GM12878 (cell line): ENCODE data around the gene MAP3K21. TPM values are rescaled to one million over a fixed set of nuclear protein-coding genes. Genes with fewer than 3 reads are reported as not detected.

ENCODE experiments used
- ATAC-seq: fragments of 200-7000 bp; cut with Tn5 transposase; 3 replicates; pipeline ENCODE4 v1.9.1; 2020; ENCODE audit warnings: mild to moderate bottlenecking, moderate library complexity
- BruUV-seq: library from RNA; stranded (reverse); fragments of 400-500 nt; replicated peaks from 2 replicates; lab custom pipeline; 2021; lab: Mats Ljungman, UMichigan
- CTCF ChIA-PET: fragments of 300-600 bp; sonication (Branson Sonifier 250); formaldehyde crosslinking; extraction: SDS; loops from one replicate; lab custom pipeline; 2021; ENCODE audit warnings: inconsistent platforms; lab: Yijun Ruan, JAX
- POLR2A ChIA-PET: fragments of 350-600 bp; formaldehyde crosslinking; extraction: SDS; loops from one replicate; lab custom pipeline; 2021; ENCODE audit warnings: inconsistent platforms; lab: Charles Lee
- RAD21 ChIA-PET: fragments of 300-600 bp; sonication (Branson Sonifier 250); formaldehyde crosslinking; loops from one replicate; lab custom pipeline; 2023; ENCODE audit warnings: antibody characterized with exemption; ENCODE audit not compliant: unreplicated experiment; lab: Charles Lee
- SMC1A ChIA-PET: fragments of 300-600 bp; sonication (Branson Sonifier 250); formaldehyde crosslinking; loops from one replicate; lab custom pipeline; 2023; ENCODE audit not compliant: unreplicated experiment, uncharacterized antibody; lab: Charles Lee
- DNase-seq: peaks from one replicate; pipeline ENCODE4 v3.0.0-alpha.2; 2011; ENCODE audit warnings: low read depth, low spot score
- FAIRE-seq: peaks from 3 replicates; lab custom pipeline; 2011; peaks lifted over from hg19 to GRCh38; lab: Jason Lieb, UNC
- H2AFZ ChIP-seq: 2 replicates; pipeline ENCODE4 v1.6.0; 2011; ENCODE audit warnings: low read depth, low read length, control low read depth; ENCODE audit not compliant: control insufficient read depth
- H3K27ac ChIP-seq: 2 replicates; pipeline ENCODE4 v1.5.1; 2011; ENCODE audit warnings: control low read depth; ENCODE audit not compliant: control insufficient read depth, insufficient read depth
- H3K27me3 ChIP-seq, 2 experiments: replicated peaks in 1 of 2; 2 replicates each; pipeline versions ENCODE4 v1.6.0 to v1.6.1; 2011; ENCODE audit warnings: low read length in 1 of 2; ENCODE audit not compliant: control insufficient read depth in 2 of 2, insufficient read depth in 2 of 2
- H3K36me3 ChIP-seq, 2 experiments: 2 replicates each; pipeline ENCODE4 v1.5.1; 2011; ENCODE audit warnings: low read length in 1 of 2; ENCODE audit not compliant: control insufficient read depth in 2 of 2, insufficient read depth in 2 of 2
- H3K4me1 ChIP-seq: 2 replicates; pipeline ENCODE4 v1.6.1; 2011; ENCODE audit warnings: mild to moderate bottlenecking, low read length, moderate library complexity, mixed read lengths; ENCODE audit not compliant: control insufficient read depth, insufficient read depth
- H3K4me2 ChIP-seq: 2 replicates; pipeline ENCODE4 v1.6.0; 2011; ENCODE audit warnings: control low read depth; ENCODE audit not compliant: control insufficient read depth, insufficient read depth
- H3K4me3 ChIP-seq: fragments of 200-600 bp; sonication (generic); 2 replicates; pipeline ENCODE4 v1.5.1; 2016
- H3K79me2 ChIP-seq: 2 replicates; pipeline ENCODE4 v1.6.0; 2011; ENCODE audit warnings: low read length; ENCODE audit not compliant: control insufficient read depth, insufficient read depth
- H3K9ac ChIP-seq: 2 replicates; pipeline ENCODE4 v1.8.0; 2011; ENCODE audit warnings: low read length, control low read depth, mixed read lengths; ENCODE audit not compliant: control insufficient read depth, insufficient read depth
- H3K9me3 ChIP-seq: replicated peaks from 3 replicates; pipeline ENCODE4 v1.5.1; 2011; ENCODE audit warnings: mild to moderate bottlenecking, low read length; ENCODE audit not compliant: control insufficient read depth, insufficient read depth
- H4K20me1 ChIP-seq: 2 replicates; pipeline ENCODE4 v1.6.0; 2011; ENCODE audit not compliant: control insufficient read depth, insufficient read depth
- BHLHE40 ChIP-seq, 2 experiments: fragments of 450-650 bp in 1 of 2; IDR thresholded peaks; 2 replicates each; pipeline ENCODE4 v1.6.1; 2011 to 2017; ENCODE audit warnings: low read depth in 2 of 2, borderline replicate concordance in 1 of 2, improper control_type of control experiment in 1 of 2, low read length in 1 of 2, mild to moderate bottlenecking in 1 of 2
- KAT2A ChIP-seq: conservative IDR thresholded peaks from 2 replicates; pipeline ENCODE4 v1.6.1; 2011; ENCODE audit warnings: low read depth, low read length; ENCODE audit not compliant: control insufficient read depth
- RAD21 ChIP-seq: IDR thresholded peaks from 2 replicates; pipeline ENCODE4 v1.6.1; 2011; ENCODE audit warnings: mild to moderate bottlenecking, low read depth, low read length, moderate library complexity; ENCODE audit not compliant: insufficient read depth
- SMC3 ChIP-seq: IDR thresholded peaks from 2 replicates; pipeline ENCODE4 v1.6.1; 2011; ENCODE audit warnings: low read length, improper control_type of control experiment, borderline replicate concordance
- ZNF24 ChIP-seq: fragments of 450-650 bp; IDR thresholded peaks from 2 replicates; pipeline ENCODE4 v1.6.1; 2017; ENCODE audit warnings: antibody characterized with exemption, mild to moderate bottlenecking
- ZSCAN29 ChIP-seq: fragments of 450-650 bp; IDR thresholded peaks from 2 replicates; pipeline ENCODE4 v1.6.1; 2017; ENCODE audit warnings: mild to moderate bottlenecking, moderate library complexity
- WGBS: methylation state at CpG from one replicate; pipeline ENCODE4 v1.1.6; 2016; ENCODE audit warnings: low lambda C conversion rate; ENCODE audit not compliant: insufficient replicate concordance, insufficient coverage; ENCODE audit errors: missing lambda C conversion rate; 5-methylcytosine and 5-hydroxymethylcytosine counted together
- in situ Hi-C: fragments of 300-500 bp; cut with MboI; formaldehyde crosslinking; loops from 9 replicates; pipeline ENCODE4 v1.14.3; 2018; ENCODE audit warnings: mixed read lengths
- intact Hi-C: fragments of 100-400 bp; cut with micrococcal nuclease; formaldehyde crosslinking; loops from one replicate; pipeline ENCODE4 v1.14.2; 2022; ENCODE audit not compliant: unreplicated experiment
- polyA plus RNA-seq, 11 experiments: library from polyadenylated mRNA; depleted of rRNA in 4 of 11; unstranded in 6 of 11; stranded (reverse) in 5 of 11; fragments of >200 nt; fragmentation: Nextera tagmentation in 4 of 11; fragmentation: Illumina TruSeq in 1 of 11; extraction: Ambion mirVana in 4 of 11; extraction: Trizol in 1 of 11; gene quantifications; 1 replicate in 1 of 11; 2 replicates in 10 of 11; pipeline versions ENCODE4 v1.2.1 to v1.2.3, GENCODE V29; 2011 to 2016; ENCODE audit warnings: inconsistent platforms in 2 of 11, missing spikeins in 2 of 11, low read depth in 1 of 11
- total RNA-seq, 4 experiments: library from RNA; depleted of rRNA in 3 of 4; stranded (reverse); fragments of >200 nt in 3 of 4; fragmentation: Illumina TruSeq in 1 of 4; extraction: Trizol in 1 of 4; gene quantifications; 2 replicates each; pipeline versions ENCODE4 v1.2.1 to v1.2.3, GENCODE V29; 2013 to 2021
- TF ChIP-seq, protein P1 (sequence below), 3 experiments: IDR thresholded peaks in 2 of 3; conservative IDR thresholded peaks in 1 of 3; 2 replicates each; pipeline ENCODE4 v1.5.1; 2011; ENCODE audit warnings: low read depth in 3 of 3, low read length in 3 of 3, mild to moderate bottlenecking in 3 of 3, control low read depth in 2 of 3, moderate library complexity in 2 of 3, inconsistent platforms in 1 of 3, mixed read lengths in 1 of 3; ENCODE audit not compliant: control insufficient read depth in 2 of 3, insufficient read depth in 1 of 3; ENCODE audit errors: extremely low read depth in 1 of 3

The MAP3K21 gene
- total and polyA plus RNA-seq, 10 of the 15 experiments (the other 5 are each of a cell fraction or from before 2014, with no cell fraction given), result 0.02 to 0.21 (median 0.09) TPM; not detected in 1

DNA sequence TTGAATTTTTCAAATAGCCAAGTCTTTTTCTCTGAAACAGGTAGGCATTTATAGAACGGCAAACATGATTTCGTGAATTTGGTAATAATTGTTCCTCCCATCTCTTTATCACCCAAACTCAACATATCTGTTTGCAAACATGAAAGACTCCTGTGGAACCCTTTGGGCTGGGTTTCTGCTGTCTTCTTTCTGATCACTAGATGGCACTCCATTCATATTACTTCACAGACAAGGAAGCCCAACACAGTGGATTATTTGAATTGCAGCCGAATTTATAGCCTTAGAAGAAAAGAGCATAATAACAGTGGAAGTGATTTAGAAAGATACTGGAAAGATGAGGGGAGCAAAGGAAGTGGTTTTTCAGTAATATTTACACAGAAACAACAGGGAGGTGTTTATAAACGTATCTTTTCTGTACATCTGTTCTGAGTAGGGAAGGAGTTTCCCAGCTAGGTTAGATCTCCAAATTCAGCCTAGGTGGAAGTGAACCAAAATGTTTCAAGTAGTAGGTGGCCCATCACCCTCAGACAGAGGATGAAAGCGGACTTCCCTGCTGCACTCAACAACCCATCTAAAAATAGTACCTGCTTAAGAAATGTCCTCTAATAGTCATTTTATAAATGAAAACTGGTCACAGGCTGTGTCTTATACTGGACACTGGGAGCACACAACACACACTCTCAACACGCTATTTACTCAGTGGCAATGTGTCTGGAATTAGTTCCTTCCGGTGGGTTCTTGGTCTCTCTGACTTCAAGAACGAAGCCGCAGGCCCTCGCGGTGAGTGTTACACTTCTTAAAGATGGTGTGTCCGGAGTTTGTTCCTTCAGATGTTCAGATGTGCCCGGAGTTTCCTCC lies 67.6 kb downstream of the MAP3K21 start:
- Histone ChIP-seq H3K27ac (no peak overlapping the region), H3K9ac (no peak overlapping the region), H2AFZ (no peak overlapping the region), H3K9me3 (no peaks in the 10 kb centered on the region), H3K4me2 (no peak overlapping the region), H3K4me1 (no peaks in the 10 kb centered on the region), H4K20me1 (no peaks in the 10 kb centered on the region), H3K36me3 (no peaks in the 10 kb centered on the region), H3K79me2 (no peaks in the 10 kb centered on the region), H3K4me3 (no peak overlapping the region)
- no peak for DNase-seq
- peak; percentile 96 for ATAC-seq
- ChIA-PET CTCF (interaction anchor here (0.8 to 2.5 kb wide), 12 partner anchors 10 to 712 kb away, joined by 3 to 18 read pairs (median 4); no protein-coding TSS in a partner anchor), RAD21 (interaction anchor here (0.6 to 1.6 kb wide), 5 partner anchors 8 to 716 kb away, joined by 3 to 9 read pairs (median 3); no protein-coding TSS in a partner anchor), POLR2A (no interaction called here), SMC1A (interaction anchor here (0.6 to 2.9 kb wide), 10 partner anchors 13 to 802 kb away, joined by 3 to 13 read pairs (median 3); no protein-coding TSS in a partner anchor)
- peak; percentile 69 for FAIRE-seq
- in situ Hi-C loops, result loop anchor here (5.0 kb wide), 1 partner anchor 672 kb away; no protein-coding TSS in a partner anchor
- 56% methylated on average over 13 of the region's 13 CpGs for WGBS
- TF ChIP-seq KAT2A (no peak), BHLHE40 (IDR thresholded peaks at IDR 0.05; ENCODE audit: borderline replicate concordance in 1 of 2, low read depth in 2 of 2, low read length in 1 of 2) (no peak), SMC3 (peak; percentile 89), ZNF24 (0 out of 2 replicates have a peak, but pooled peaks have one; percentile 11), RAD21 (peak; percentile 98), ZSCAN29 (0 out of 2 replicates have a peak, but pooled peaks have one; percentile 49)
- TF ChIP-seq, protein P1, sequence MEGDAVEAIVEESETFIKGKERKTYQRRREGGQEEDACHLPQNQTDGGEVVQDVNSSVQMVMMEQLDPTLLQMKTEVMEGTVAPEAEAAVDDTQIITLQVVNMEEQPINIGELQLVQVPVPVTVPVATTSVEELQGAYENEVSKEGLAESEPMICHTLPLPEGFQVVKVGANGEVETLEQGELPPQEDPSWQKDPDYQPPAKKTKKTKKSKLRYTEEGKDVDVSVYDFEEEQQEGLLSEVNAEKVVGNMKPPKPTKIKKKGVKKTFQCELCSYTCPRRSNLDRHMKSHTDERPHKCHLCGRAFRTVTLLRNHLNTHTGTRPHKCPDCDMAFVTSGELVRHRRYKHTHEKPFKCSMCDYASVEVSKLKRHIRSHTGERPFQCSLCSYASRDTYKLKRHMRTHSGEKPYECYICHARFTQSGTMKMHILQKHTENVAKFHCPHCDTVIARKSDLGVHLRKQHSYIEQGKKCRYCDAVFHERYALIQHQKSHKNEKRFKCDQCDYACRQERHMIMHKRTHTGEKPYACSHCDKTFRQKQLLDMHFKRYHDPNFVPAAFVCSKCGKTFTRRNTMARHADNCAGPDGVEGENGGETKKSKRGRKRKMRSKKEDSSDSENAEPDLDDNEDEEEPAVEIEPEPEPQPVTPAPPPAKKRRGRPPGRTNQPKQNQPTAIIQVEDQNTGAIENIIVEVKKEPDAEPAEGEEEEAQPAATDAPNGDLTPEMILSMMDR (IDR thresholded peaks at IDR 0.05 in 2 of 3, conservative IDR thresholded peaks at IDR 0.05 in 1 of 3; ENCODE audit: control insufficient read depth in 2 of 3, extremely low read depth in 1 of 3, insufficient read depth in 1 of 3, low read depth in 3 of 3, low read length in 3 of 3), result peak; percentile 76 to 89 (median 77)
- TF ChIP-seq, all 136 proteins: peak for 5
- intact Hi-C loops, result loop anchor here (1.0 kb wide), 2 partner anchors 396 to 671 kb away; no protein-coding TSS in a partner anchor
- no TSS peak for BruUV-seq
- H3K27me3 ChIP-seq, result no peaks in the 10 kb centered on the region; a peak in 1 of 4 replicates
